Ishikawa (cell line): Measurements from ENCODE around the gene PIP5K1C.

ENCODE experiments used
- EP300 ChIP-seq: IDR thresholded peaks from 2 replicates; pipeline ENCODE4 v1.6.1; 2012; ENCODE audit warnings: borderline replicate concordance
- MAX ChIP-seq: IDR thresholded peaks from 2 replicates; pipeline ENCODE4 v1.6.1; 2012
- REST ChIP-seq: IDR thresholded peaks from 2 replicates; pipeline ENCODE4 v1.6.1; 2012; ENCODE audit warnings: low read depth, mild to moderate bottlenecking
- USF1 ChIP-seq: IDR thresholded peaks from 2 replicates; pipeline ENCODE4 v1.6.1; 2012

GRCh38 chr19:3656073-3656746 lies 44.1 kb downstream of the PIP5K1C start:
- no peak for TF ChIP-seq EP300
- no peak for TF ChIP-seq REST
- no peak for TF ChIP-seq MAX
- TF ChIP-seq USF1: no peak
